Gastrocnemius medialis (tissue), 4 donors: ENCODE measurements around the gene FBXW10B. TPM values are rescaled to one million over a fixed set of nuclear protein-coding genes. Genes with fewer than 3 reads are reported as not detected.
A peak's percentile ranks its signal among the peaks of the same experiment; 100 is the strongest.
"Not testable (repeated sequence)": the region's sequence is repeated elsewhere in the genome, so short reads cannot be mapped to it uniquely, and the experiment has no call there.

Experiments used
- ATAC-seq, 2 donors: fragments of 150-250 bp; one replicate each; pipeline ENCODE4 v1.9.1; 2016
- DNase-seq, 2 donors: peaks; one replicate each; pipeline ENCODE4 v3.0.0-alpha.2; 2019
- H3K27ac ChIP-seq, 4 donors: fragments of 200-600 bp; sonication (generic); 1 replicate in 1 of 4; 2 replicates in 3 of 4; pipeline ENCODE4 v1.5.1; 2016 to 2018; ENCODE audit warnings: mild to moderate bottlenecking in 2 of 4, moderate library complexity in 1 of 4
- H3K27me3 ChIP-seq, 3 donors: fragments of 200-600 bp; sonication (generic) in 2 of 3; 1 replicate in 1 of 3; 2 replicates in 2 of 3; pipeline versions ENCODE4 v1.5.1 to v1.6.0; 2016 to 2019; ENCODE audit warnings: mild to moderate bottlenecking in 1 of 3, moderate library complexity in 1 of 3
- H3K36me3 ChIP-seq, 2 donors: fragments of 200-600 bp; sonication (generic) in 1 of 2; one replicate each; pipeline ENCODE4 v1.5.1; 2017 to 2018
- H3K4me1 ChIP-seq, 2 donors: fragments of 200-600 bp; sonication (generic) in 1 of 2; one replicate each; pipeline ENCODE4 v1.5.1; 2016 to 2017; ENCODE audit warnings: mild to moderate bottlenecking in 2 of 2
- H3K4me3 ChIP-seq, 4 donors: fragments of 200-600 bp; sonication (generic) in 3 of 4; 1 replicate in 1 of 4; 2 replicates in 3 of 4; pipeline ENCODE4 v1.5.1; 2016 to 2019; ENCODE audit warnings: mild to moderate bottlenecking in 2 of 4
- H3K9me3 ChIP-seq, 3 donors: fragments of 200-600 bp; sonication (generic) in 2 of 3; 1 replicate in 1 of 3; 2 replicates in 2 of 3; pipeline ENCODE4 v1.5.1; 2016 to 2019
- POLR2A ChIP-seq, 2 donors: fragments of 450-650 bp; IDR thresholded peaks; one replicate each; pipeline ENCODE4 v1.6.1; 2017; ENCODE audit warnings: antibody characterized with exemption in 2 of 2, mild to moderate bottlenecking in 2 of 2, moderate library complexity in 2 of 2
- in situ Hi-C, 4 donors: fragments of 200-750 bp; cut with MboI; loops; one replicate each; pipeline versions ENCODE4 v1.15.0 to v1.8.0; 2017; ENCODE audit warnings: low sequenced_read_pairs in 4 of 4
- intact Hi-C: fragments of 100-400 bp; cut with DNase I; formaldehyde crosslinking; loops from one replicate; pipeline ENCODE4 v1.15.1; 2023; ENCODE audit warnings: low total_unique reads
- total RNA-seq, 4 donors: library from RNA; depleted of rRNA; stranded (reverse); fragments of >200 nt; gene quantifications; one replicate each; pipeline versions ENCODE4 v1.1.0 to v1.2.3, GENCODE V29; 2016
- TF ChIP-seq, protein P1 (sequence below), 5 experiments: fragments of 450-650 bp in 3 of 5; fragments of 200-600 bp in 2 of 5; sonication (generic) in 2 of 5; IDR thresholded peaks in 4 of 5; conservative IDR thresholded peaks in 1 of 5; 1 replicate in 4 of 5; 2 replicates in 1 of 5; pipeline ENCODE4 v1.5.1; 2016 to 2019; ENCODE audit warnings: antibody characterized with exemption in 5 of 5, mild to moderate bottlenecking in 3 of 5, moderate library complexity in 3 of 5

Gene FBXW10B
- total RNA-seq, 4 donors from 2014 or later, result 1.1 to 2.7 (median 1.5) TPM

DNA sequence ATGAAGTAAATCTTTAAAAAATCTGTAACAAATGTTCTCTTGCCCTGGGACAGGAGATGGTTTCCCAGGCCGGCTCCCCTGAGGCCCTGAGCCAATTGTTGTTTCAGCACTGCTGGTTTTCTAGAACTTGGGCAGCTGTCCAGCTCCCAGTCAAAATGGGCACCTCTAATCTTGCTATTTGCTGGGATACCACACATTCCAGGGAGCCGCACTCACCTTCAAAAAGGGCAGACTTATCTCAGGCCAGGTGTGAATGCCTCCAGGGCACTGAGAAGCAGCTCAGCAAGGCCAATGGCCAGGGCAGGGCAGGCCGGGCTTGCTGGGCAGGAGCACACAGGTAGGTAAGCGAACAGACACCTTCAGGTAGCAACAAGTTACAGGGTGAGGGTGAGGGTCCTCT is 40.2 kb upstream of the FBXW10B start:
- in situ Hi-C loops (no loop called here), intact Hi-C loops (no loop called here)
- ATAC-seq, result no peak
- no peak for DNase-seq
- no peaks in the 10 kb centered on the region for H3K9me3 ChIP-seq
- no peaks in the 10 kb centered on the region for H3K36me3 ChIP-seq
- no peak for TF ChIP-seq POLR2A (IDR thresholded peaks at IDR 0.05)
- TF ChIP-seq, protein P1, sequence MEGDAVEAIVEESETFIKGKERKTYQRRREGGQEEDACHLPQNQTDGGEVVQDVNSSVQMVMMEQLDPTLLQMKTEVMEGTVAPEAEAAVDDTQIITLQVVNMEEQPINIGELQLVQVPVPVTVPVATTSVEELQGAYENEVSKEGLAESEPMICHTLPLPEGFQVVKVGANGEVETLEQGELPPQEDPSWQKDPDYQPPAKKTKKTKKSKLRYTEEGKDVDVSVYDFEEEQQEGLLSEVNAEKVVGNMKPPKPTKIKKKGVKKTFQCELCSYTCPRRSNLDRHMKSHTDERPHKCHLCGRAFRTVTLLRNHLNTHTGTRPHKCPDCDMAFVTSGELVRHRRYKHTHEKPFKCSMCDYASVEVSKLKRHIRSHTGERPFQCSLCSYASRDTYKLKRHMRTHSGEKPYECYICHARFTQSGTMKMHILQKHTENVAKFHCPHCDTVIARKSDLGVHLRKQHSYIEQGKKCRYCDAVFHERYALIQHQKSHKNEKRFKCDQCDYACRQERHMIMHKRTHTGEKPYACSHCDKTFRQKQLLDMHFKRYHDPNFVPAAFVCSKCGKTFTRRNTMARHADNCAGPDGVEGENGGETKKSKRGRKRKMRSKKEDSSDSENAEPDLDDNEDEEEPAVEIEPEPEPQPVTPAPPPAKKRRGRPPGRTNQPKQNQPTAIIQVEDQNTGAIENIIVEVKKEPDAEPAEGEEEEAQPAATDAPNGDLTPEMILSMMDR (IDR thresholded peaks at IDR 0.05 in 4 of 5, conservative IDR thresholded peaks at IDR 0.05 in 1 of 5), result no peak
- H3K27me3 ChIP-seq, result no peaks in the 10 kb centered on the region
- no peaks in the 10 kb centered on the region for H3K4me1 ChIP-seq
- no peak overlapping the region for H3K4me3 ChIP-seq
- peak overlapping the region in 3 of 4 donors; percentile 51 to 66 (median 57) for H3K27ac ChIP-seq

DNA sequence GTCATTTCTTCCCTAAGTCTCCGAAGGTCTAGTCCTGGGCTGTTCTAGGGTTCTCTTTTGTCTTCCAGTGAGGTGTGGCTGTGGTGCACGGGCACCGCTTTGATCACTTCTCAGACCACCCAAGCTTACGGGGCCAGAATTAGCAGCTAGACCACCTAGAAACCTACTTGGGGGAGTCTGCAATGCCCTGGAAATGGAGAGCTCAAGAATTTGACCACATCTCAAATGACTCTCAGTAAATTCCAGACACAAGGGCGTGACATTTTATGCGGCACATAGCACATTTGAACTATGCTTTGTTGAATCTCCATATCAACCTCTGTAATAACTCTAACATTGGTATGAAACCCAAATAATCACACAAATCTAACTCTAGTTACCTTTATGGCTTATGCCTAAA is 39.7 kb upstream of the FBXW10B start:
- in situ Hi-C loops, result no loop called here
- peak overlapping the region in 3 of 4 donors; percentile 51 to 66 (median 57) for H3K27ac ChIP-seq
- intact Hi-C loops, result no loop called here
- H3K27me3 ChIP-seq, result no peaks in the 10 kb centered on the region
- no peaks in the 10 kb centered on the region for H3K4me1 ChIP-seq
- no peak overlapping the region for H3K4me3 ChIP-seq
- DNase-seq, result no peak
- H3K36me3 ChIP-seq, result no peaks in the 10 kb centered on the region
- ATAC-seq, result no peak
- H3K9me3 ChIP-seq, result no peaks in the 10 kb centered on the region
- TF ChIP-seq POLR2A (IDR thresholded peaks at IDR 0.05), result no peak
- TF ChIP-seq, protein P1 (IDR thresholded peaks at IDR 0.05 in 4 of 5, conservative IDR thresholded peaks at IDR 0.05 in 1 of 5), result no peak

DNA sequence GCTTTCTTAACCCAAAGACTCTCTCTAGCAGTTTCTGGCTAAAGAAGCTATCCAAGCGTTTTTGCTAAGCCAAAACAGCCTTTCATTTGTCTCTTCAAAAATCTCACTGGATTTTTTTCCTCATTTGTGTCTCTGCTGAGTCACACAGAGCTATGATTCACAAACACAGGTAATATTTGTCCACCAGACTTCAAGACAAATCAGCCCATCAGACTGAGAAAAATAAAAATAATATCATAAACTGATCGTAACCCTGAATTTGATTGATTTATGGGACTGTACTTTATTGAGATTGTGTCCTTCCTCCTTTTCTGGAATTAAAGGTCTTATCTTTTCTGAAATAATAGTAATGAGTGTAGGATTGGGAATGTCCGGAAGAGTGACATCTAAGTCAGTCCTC is 38.8 kb upstream of the FBXW10B start:
- Histone ChIP-seq H3K36me3 (no peaks in the 10 kb centered on the region), H3K27me3 (no peaks in the 10 kb centered on the region), H3K9me3 (no peaks in the 10 kb centered on the region), H3K4me3 (no peak overlapping the region), H3K4me1 (no peaks in the 10 kb centered on the region), H3K27ac (peak overlapping the region in 2 of 4 donors; percentile 51 to 66)
- in situ Hi-C loops (no loop called here), intact Hi-C loops (no loop called here)
- TF ChIP-seq POLR2A (IDR thresholded peaks at IDR 0.05), result no peak
- TF ChIP-seq, protein P1 (IDR thresholded peaks at IDR 0.05 in 4 of 5, conservative IDR thresholded peaks at IDR 0.05 in 1 of 5), result no peak
- ATAC-seq, result no peak
- no peak for DNase-seq

DNA sequence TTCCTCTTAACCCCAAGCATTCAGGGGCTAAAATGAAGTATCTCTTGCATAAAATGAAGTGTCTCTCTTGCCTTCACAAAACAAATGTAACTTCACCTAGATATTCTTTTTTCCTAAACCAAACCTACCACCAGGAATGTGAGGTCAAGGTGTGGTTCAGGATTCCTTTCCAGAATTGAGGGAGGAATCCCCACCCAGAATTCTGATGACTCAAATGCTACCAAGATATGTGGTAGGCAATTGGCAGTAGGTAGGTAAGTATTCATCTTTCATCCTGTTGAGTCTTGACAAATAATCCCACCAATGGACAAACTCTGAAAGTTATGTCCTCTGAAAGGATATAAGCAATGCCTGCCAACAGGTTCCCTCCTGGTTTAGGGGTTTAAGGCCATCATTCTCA is 38.4 kb upstream of the FBXW10B start:
- Histone ChIP-seq H3K4me1 (no peaks in the 10 kb centered on the region), H3K9me3 (no peaks in the 10 kb centered on the region), H3K27me3 (no peaks in the 10 kb centered on the region), H3K4me3 (no peak overlapping the region), H3K36me3 (no peaks in the 10 kb centered on the region), H3K27ac (peak overlapping the region in 2 of 4 donors; percentile 11 to 51)
- DNase-seq, result no peak
- no peak for ATAC-seq
- intact Hi-C loops, result no loop called here
- no peak for TF ChIP-seq POLR2A (IDR thresholded peaks at IDR 0.05)
- TF ChIP-seq, protein P1 (IDR thresholded peaks at IDR 0.05 in 4 of 5, conservative IDR thresholded peaks at IDR 0.05 in 1 of 5), result no peak
- in situ Hi-C loops, result no loop called here

DNA sequence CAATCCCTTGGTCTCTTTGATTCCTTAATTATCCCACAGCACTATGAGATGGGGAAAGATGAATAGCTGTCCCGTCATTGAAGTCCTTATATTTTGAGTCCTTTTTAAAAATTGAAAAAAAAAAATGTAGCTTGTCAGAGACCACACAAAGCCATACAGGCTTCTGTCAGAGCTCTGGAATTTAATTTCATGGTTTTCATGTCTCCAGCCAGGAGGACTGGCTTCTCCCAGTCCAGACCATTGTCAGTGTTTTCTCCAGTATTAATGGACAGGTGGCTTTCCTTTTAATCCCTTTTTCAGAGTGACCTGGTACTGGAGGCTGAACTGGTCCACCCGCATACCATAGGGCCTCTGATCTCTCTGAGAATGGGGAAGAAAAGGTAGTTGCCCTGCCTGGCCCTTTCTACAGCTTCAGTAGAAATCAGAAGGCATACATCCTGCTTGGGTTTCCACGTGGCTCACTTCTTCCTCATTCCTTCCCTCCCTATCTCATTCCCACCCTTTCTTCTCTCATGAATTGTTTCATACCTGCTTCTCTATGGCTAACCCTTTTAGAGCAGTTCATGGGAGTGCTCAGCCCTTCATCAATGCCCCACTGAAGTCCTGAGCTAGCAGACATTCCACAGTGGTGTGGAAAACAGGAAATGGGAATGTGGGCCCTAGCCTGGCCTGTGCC is 35.5 kb upstream of the FBXW10B start:
- TF ChIP-seq, protein P1 (IDR thresholded peaks at IDR 0.05 in 4 of 5, conservative IDR thresholded peaks at IDR 0.05 in 1 of 5), result no peak
- no peak for TF ChIP-seq POLR2A (IDR thresholded peaks at IDR 0.05)
- no peak overlapping the region for H3K4me3 ChIP-seq
- DNase-seq (no peak), ATAC-seq (no peak)
- H3K9me3 ChIP-seq, result no peaks in the 10 kb centered on the region
- no peaks in the 10 kb centered on the region for H3K36me3 ChIP-seq
- in situ Hi-C loops, result no loop called here
- H3K27ac ChIP-seq, result no peak overlapping the region
- H3K4me1 ChIP-seq, result peaks cover 4 to 14% of the 10 kb centered on the region in 2 donors
- intact Hi-C loops, result no loop called here
- no peaks in the 10 kb centered on the region for H3K27me3 ChIP-seq

DNA sequence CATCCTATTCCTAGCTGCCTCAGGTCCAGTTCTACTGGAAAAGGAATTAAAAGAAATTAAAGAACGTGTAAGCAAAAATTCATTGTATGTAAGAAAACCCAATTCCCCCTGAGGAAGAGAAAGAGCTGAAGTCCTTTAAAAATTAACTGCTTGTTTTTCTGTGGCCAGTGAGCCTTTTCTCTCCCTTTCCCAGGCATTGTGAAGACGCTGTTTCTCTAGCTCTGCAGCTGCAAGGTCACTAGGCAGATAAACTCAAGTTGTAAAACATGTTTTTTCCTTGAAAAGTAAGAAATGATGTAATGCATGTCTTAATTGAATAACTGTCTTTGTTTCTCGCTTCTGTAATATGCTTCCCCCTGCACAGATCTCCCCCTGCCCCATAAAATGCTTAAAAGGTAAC is 34.9 kb upstream of the FBXW10B start:
- ATAC-seq, H3K27me3 ChIP-seq, intact Hi-C loops, DNase-seq, H3K36me3 ChIP-seq, H3K9me3 ChIP-seq, H3K4me3 ChIP-seq, in situ Hi-C loops, H3K27ac ChIP-seq: not testable (repeated sequence)
- H3K4me1 ChIP-seq, result peaks cover 7 to 20% of the 10 kb centered on the region in 2 donors
